WTC11 (cell line): ENCODE data around the gene CYP27A1. TPM values are rescaled to one million over a fixed set of nuclear protein-coding genes. Genes with fewer than 3 reads are reported as not detected.

Experiments
- ATAC-seq: fragments of 200-7000 bp; cut with Tn5 transposase; 2 replicates; pipeline ENCODE4 v1.10.0; 2021; ENCODE audit warnings: mild to moderate bottlenecking, moderate library complexity
- CTCF ChIA-PET: fragments of 300-600 bp; sonication (Branson Sonifier 250); formaldehyde crosslinking; loops from one replicate; lab custom pipeline; 2021; ENCODE audit warnings: antibody characterized with exemption; lab: Charles Lee
- POLR2A ChIA-PET: fragments of 350-600 bp; sonication (Branson Sonifier 250); formaldehyde crosslinking; loops from one replicate; lab custom pipeline; 2021; ENCODE audit warnings: antibody characterized with exemption; lab: Charles Lee
- DNase-seq: peaks from one replicate; pipeline ENCODE4 v3.0.0; 2021; ENCODE audit warnings: low spot score
- H3K27ac Mint-ChIP-seq: 2 replicates; pipeline ENCODE4 v1.8.0; 2021; ENCODE audit warnings: mixed read lengths
- H3K27me3 Mint-ChIP-seq: 2 replicates; pipeline ENCODE4 v1.8.0; 2021; ENCODE audit warnings: low read depth, mild to moderate bottlenecking, moderate library complexity, mixed read lengths
- H3K36me3 Mint-ChIP-seq: 2 replicates; pipeline ENCODE4 v1.8.0; 2021; ENCODE audit warnings: mixed read lengths
- H3K4me1 Mint-ChIP-seq: 2 replicates; pipeline ENCODE4 v1.8.0; 2022; ENCODE audit warnings: mixed read lengths
- H3K4me3 Mint-ChIP-seq: 2 replicates; pipeline ENCODE4 v1.8.0; 2021; ENCODE audit warnings: mild to moderate bottlenecking, moderate library complexity, mixed read lengths
- H3K9me3 Mint-ChIP-seq: 2 replicates; pipeline ENCODE4 v1.8.0; 2021; ENCODE audit warnings: mixed read lengths
- ATF2 ChIP-seq: sonication (generic); formaldehyde crosslinking; IDR thresholded peaks from 2 replicates; pipeline ENCODE4 v1.8.1; 2022; ENCODE audit warnings: low read depth, missing genetic modification reagents, borderline replicate concordance
- ATF6 ChIP-seq: sonication (generic); formaldehyde crosslinking; IDR thresholded peaks from 2 replicates; pipeline ENCODE4 v1.8.1; 2023; ENCODE audit warnings: mild to moderate bottlenecking, missing genetic modification reagents
- E2F4 ChIP-seq: sonication (generic); formaldehyde crosslinking; IDR thresholded peaks from 2 replicates; pipeline ENCODE4 v1.8.1; 2022; ENCODE audit warnings: low read depth, mild to moderate bottlenecking, moderate library complexity, missing genetic modification reagents, borderline replicate concordance
- GRHL2 ChIP-seq: fragments of 250-450 bp; sonication (Bioruptor Pico); IDR thresholded peaks from 2 replicates; pipeline ENCODE4 v1.8.0; 2022; ENCODE audit warnings: mild to moderate bottlenecking, moderate library complexity; ENCODE audit not compliant: insufficient replicate concordance, severe bottlenecking
- HMGA2 ChIP-seq: fragments of 250-450 bp; sonication (Bioruptor Pico); IDR thresholded peaks from 2 replicates; pipeline ENCODE4 v1.4.0; 2021; ENCODE audit warnings: mild to moderate bottlenecking, moderate library complexity
- JAZF1 ChIP-seq: fragments of 250-450 bp; sonication (Bioruptor Pico); IDR thresholded peaks from 2 replicates; pipeline ENCODE4 v1.9.0; 2021; ENCODE audit warnings: moderate library complexity, mild to moderate bottlenecking, inconsistent platforms
- MXD4 ChIP-seq: fragments of 250-450 bp; sonication (Bioruptor Pico); IDR thresholded peaks from 2 replicates; pipeline ENCODE4 v1.8.0; 2021; ENCODE audit warnings: mild to moderate bottlenecking, moderate library complexity, borderline replicate concordance
- NFE2L1 ChIP-seq: sonication (generic); formaldehyde crosslinking; IDR thresholded peaks from 2 replicates; pipeline ENCODE4 v1.8.1; 2023; ENCODE audit warnings: missing genetic modification reagents
- NR2C2 ChIP-seq: sonication (generic); formaldehyde crosslinking; IDR thresholded peaks from 2 replicates; pipeline ENCODE4 v1.8.0; 2022; ENCODE audit warnings: mild to moderate bottlenecking, missing genetic modification reagents
- NR3C1 ChIP-seq: sonication (generic); formaldehyde crosslinking; conservative IDR thresholded peaks from 2 replicates; pipeline ENCODE4 v1.8.1; 2023; ENCODE audit warnings: low read depth, mild to moderate bottlenecking, missing genetic modification reagents
- PRDM15 ChIP-seq: sonication (generic); formaldehyde crosslinking; IDR thresholded peaks from 2 replicates; pipeline ENCODE4 v1.8.0; 2022; ENCODE audit warnings: missing genetic modification reagents
- RELA ChIP-seq: sonication (generic); formaldehyde crosslinking; IDR thresholded peaks from 2 replicates; pipeline ENCODE4 v1.8.1; 2022; ENCODE audit warnings: missing genetic modification reagents, mild to moderate bottlenecking, borderline replicate concordance
- TCF7 ChIP-seq: sonication (generic); formaldehyde crosslinking; IDR thresholded peaks from 2 replicates; pipeline ENCODE4 v1.8.0; 2022; ENCODE audit warnings: mild to moderate bottlenecking, low read depth, missing genetic modification reagents, moderate library complexity
- TEAD1 ChIP-seq: sonication (generic); formaldehyde crosslinking; IDR thresholded peaks from 2 replicates; pipeline ENCODE4 v1.8.0; 2022; ENCODE audit warnings: mild to moderate bottlenecking, missing genetic modification reagents
- ZNF121 ChIP-seq: sonication (generic); formaldehyde crosslinking; IDR thresholded peaks from 2 replicates; pipeline ENCODE4 v1.8.0; 2023; ENCODE audit warnings: missing genetic modification reagents
- ZNF138 ChIP-seq: sonication (generic); formaldehyde crosslinking; conservative IDR thresholded peaks from 2 replicates; pipeline ENCODE4 v1.8.1; 2022; ENCODE audit warnings: mild to moderate bottlenecking, moderate library complexity, missing genetic modification reagents
- ZNF532 ChIP-seq: fragments of 250-450 bp; sonication (Bioruptor Pico); IDR thresholded peaks from 2 replicates; pipeline ENCODE4 v1.9.0; 2021; ENCODE audit warnings: mild to moderate bottlenecking, borderline replicate concordance
- ZNF671 ChIP-seq: fragments of 250-450 bp; sonication (Bioruptor Pico); IDR thresholded peaks from 2 replicates; pipeline ENCODE4 v1.8.0; 2021; ENCODE audit warnings: mild to moderate bottlenecking
- total RNA-seq: library from RNA; stranded (reverse); gene quantifications from 3 replicates; pipeline ENCODE4 v1.2.3, GENCODE V29; 2021

The CYP27A1 gene
- total RNA-seq, 1 experiment from 2014 or later: 5.6 TPM

GRCh38 chr2:218829868-218830451, 48.0 kb downstream of the CYP27A1 start (continued):
- TF ChIP-seq ATF6 (CRISPR knock-in tag): no peak
- TF ChIP-seq MXD4 (CRISPR knock-in tag): no peak

GRCh38 chr2:218830526-218831306, 48.8 kb downstream of the CYP27A1 start:
- peaks cover 5% of the 10 kb centered on the region for H3K27me3 Mint-ChIP-seq
- TF ChIP-seq TEAD1 (CRISPR knock-in tag) (no peak), NR2C2 (CRISPR knock-in tag) (no peak), TCF7 (CRISPR knock-in tag) (no peak), RELA (CRISPR knock-in tag) (no peak), ZNF671 (no peak), ZNF138 (CRISPR knock-in tag) (no peak), JAZF1 (CRISPR knock-in tag) (no peak), HMGA2 (no peak)
- TF ChIP-seq, all 79 proteins: peak for 0
- Mint-ChIP-seq H3K4me1 (no peaks in the 10 kb centered on the region), H3K27ac (no peak overlapping the region), H3K4me3 (no peak overlapping the region), H3K9me3 (no peaks in the 10 kb centered on the region), H3K36me3 (no peaks in the 10 kb centered on the region)
- CTCF ChIA-PET: interaction anchor here (1.7 kb wide), 1 partner anchor 17 kb away, joined by 8 read pairs; no protein-coding TSS in a partner anchor
- no peak for ATAC-seq
- POLR2A ChIA-PET: interaction anchor here (0.6 kb wide), 1 partner anchor 29 kb away, joined by 5 read pairs; no protein-coding TSS in a partner anchor
- DNase-seq: no peak

- ChIA-PET CTCF (interaction anchor here (1.5 kb wide), 1 partner anchor 16 kb away, joined by 4 read pairs; no protein-coding TSS in a partner anchor), POLR2A (no interaction called here)
- no peak for DNase-seq
- H3K9me3 Mint-ChIP-seq: no peaks in the 10 kb centered on the region
- no peak within 1 kb of the TSS for H3K4me3 Mint-ChIP-seq
- no peaks in the 10 kb centered on the region for H3K4me1 Mint-ChIP-seq
- H3K27ac Mint-ChIP-seq: no peak within 1 kb of the TSS; the same call in 1 of the 2 replicates
- no peaks in the 10 kb centered on the region for H3K36me3 Mint-ChIP-seq
- peaks cover 5% of the 10 kb centered on the region for H3K27me3 Mint-ChIP-seq
- peak; percentile 42; the same call in 1 of the 2 replicates for ATAC-seq
- TF ChIP-seq ZNF121: no peak
- no peak for TF ChIP-seq NR3C1
- no peak for TF ChIP-seq NFE2L1 (CRISPR knock-in tag)
- TF ChIP-seq E2F4 (CRISPR knock-in tag): no peak
- no peak for TF ChIP-seq ZNF532 (CRISPR knock-in tag)
- TF ChIP-seq ZNF671: no peak
- no peak for TF ChIP-seq ATF2
- TF ChIP-seq PRDM15 (CRISPR knock-in tag): no peak
- no peak for TF ChIP-seq GRHL2 (CRISPR knock-in tag)
Measured at GRCh38 chr2:218831378-218831990, 49.5 kb downstream of the CYP27A1 start, which contains the start of gene PRKAG3. TSS of gene PRKAG3 (minus strand) at chr2:218831803.
